HepG2 (cell line): ENCODE results near the gene MIR17HG. TPM values are rescaled to one million over a fixed set of nuclear protein-coding genes. Genes with fewer than 3 reads are reported as not detected.
A peak's percentile ranks its signal among the peaks of the same experiment; 100 is the strongest.

Experiments used
- AGO2 ChIP-seq: fragments of 200-400 bp; formaldehyde crosslinking; optimal IDR thresholded peaks from 2 replicates; pipeline ENCODE3; 2017; ENCODE audit warnings: mild to moderate bottlenecking, low read depth, low read length, moderate library complexity
- GABPA ChIP-seq, 2 experiments: IDR thresholded peaks; 2 replicates each; pipeline ENCODE4 v1.6.1; 2011 to 2016; ENCODE audit warnings: low read depth in 2 of 2, low read length in 1 of 2, missing biosample characterization in 1 of 2, missing genetic modification characterization in 1 of 2
- MYPOP ChIP-seq: sonication (generic); formaldehyde crosslinking; IDR thresholded peaks from 2 replicates; pipeline ENCODE4 v1.8.1; 2023; ENCODE audit warnings: mild to moderate bottlenecking, moderate library complexity, missing genetic modification reagents
- NFRKB ChIP-seq: fragments of 450-650 bp; IDR thresholded peaks from 2 replicates; pipeline ENCODE4 v1.6.1; 2017
- NR2C2 ChIP-seq: sonication (generic); formaldehyde crosslinking; IDR thresholded peaks from 2 replicates; pipeline ENCODE4 v1.4.0; 2020; ENCODE audit warnings: missing genetic modification reagents, mild to moderate bottlenecking, moderate library complexity, borderline replicate concordance
- SOX13 ChIP-seq, 3 experiments: fragments of 450-650 bp in 1 of 3; sonication (generic) in 1 of 3; formaldehyde crosslinking in 1 of 3; IDR thresholded peaks in 2 of 3; conservative IDR thresholded peaks in 1 of 3; 2 replicates each; pipeline versions ENCODE4 v1.5.0 to v1.6.1; 2016 to 2020; ENCODE audit warnings: antibody characterized with exemption in 1 of 3, mild to moderate bottlenecking in 1 of 3, missing compliant biosample characterization in 1 of 3, missing genetic modification reagents in 1 of 3, moderate library complexity in 1 of 3
- SYNCRIP ChIP-seq: fragments of 200-400 bp; formaldehyde crosslinking; IDR thresholded peaks from 2 replicates; pipeline ENCODE4 v1.6.1; 2018; ENCODE audit warnings: mild to moderate bottlenecking, low read depth, low read length; ENCODE audit not compliant: insufficient read depth
- THAP11 ChIP-seq: IDR thresholded peaks from 2 replicates; pipeline ENCODE4 v1.6.1; 2016; ENCODE audit warnings: missing biosample characterization, missing genetic modification reagents
- ZBTB38 ChIP-seq: sonication (generic); formaldehyde crosslinking; IDR thresholded peaks from 2 replicates; pipeline ENCODE4 v1.5.1; 2020; ENCODE audit warnings: mild to moderate bottlenecking, missing genetic modification reagents
- ZNF101 ChIP-seq: sonication (generic); formaldehyde crosslinking; IDR thresholded peaks from 2 replicates; pipeline ENCODE4 v1.4.0; 2020; ENCODE audit warnings: mild to moderate bottlenecking, low read depth, missing genetic modification reagents, borderline replicate concordance
- ZNF160 ChIP-seq: sonication (generic); formaldehyde crosslinking; IDR thresholded peaks from 2 replicates; pipeline ENCODE4 v1.8.0; 2022; ENCODE audit warnings: mild to moderate bottlenecking, inconsistent platforms, missing genetic modification reagents
- ZNF3 ChIP-seq: IDR thresholded peaks from 2 replicates; pipeline ENCODE4 v1.7.0; 2017; ENCODE audit warnings: inconsistent platforms
- ZNF33A ChIP-seq: sonication (generic); formaldehyde crosslinking; IDR thresholded peaks from 2 replicates; pipeline ENCODE4 v1.5.1; 2020; ENCODE audit warnings: missing genetic modification reagents, mild to moderate bottlenecking, moderate library complexity, borderline replicate concordance
- ZNF484 ChIP-seq: sonication (generic); formaldehyde crosslinking; IDR thresholded peaks from 2 replicates; pipeline ENCODE4 v1.5.1; 2020; ENCODE audit warnings: mild to moderate bottlenecking, low read depth, missing genetic modification reagents, borderline replicate concordance
- ZNF543 ChIP-seq: sonication (generic); formaldehyde crosslinking; IDR thresholded peaks from 2 replicates; pipeline ENCODE4 v1.4.0; 2020; ENCODE audit warnings: mild to moderate bottlenecking, missing genetic modification reagents
- ZNF691 ChIP-seq: sonication (generic); formaldehyde crosslinking; IDR thresholded peaks from 2 replicates; pipeline ENCODE4 v1.4.0; 2020; ENCODE audit warnings: missing genetic modification reagents, low read depth, mild to moderate bottlenecking, borderline replicate concordance
- ZNF713 ChIP-seq: sonication (generic); formaldehyde crosslinking; IDR thresholded peaks from 2 replicates; pipeline ENCODE4 v1.4.0; 2020; ENCODE audit warnings: mild to moderate bottlenecking, missing genetic modification reagents
- ZNF773 ChIP-seq: sonication (generic); formaldehyde crosslinking; IDR thresholded peaks from 2 replicates; pipeline ENCODE4 v1.4.0; 2020; ENCODE audit warnings: missing genetic modification reagents, borderline replicate concordance
- ZNF891 ChIP-seq: sonication (generic); formaldehyde crosslinking; IDR thresholded peaks from 2 replicates; pipeline ENCODE4 v1.5.0; 2020; ENCODE audit warnings: mild to moderate bottlenecking, missing genetic modification reagents
- polyA plus RNA-seq, 8 experiments: library from polyadenylated mRNA; depleted of rRNA in 3 of 8; stranded (reverse) in 7 of 8; unstranded in 1 of 8; fragments of >200 nt; fragmentation: Illumina TruSeq in 4 of 8; extraction: Trizol in 4 of 8; gene quantifications; 2 replicates each; pipeline versions ENCODE4 v1.2.1 to v1.2.3, GENCODE V29; 2011 to 2016; ENCODE audit warnings: low read depth in 4 of 8, missing spikeins in 1 of 8, mixed read lengths in 1 of 8; ENCODE audit not compliant: insufficient read depth in 1 of 8
- total RNA-seq, 5 experiments: library from RNA; depleted of rRNA; stranded (reverse); fragments of >200 nt; fragmentation: Illumina TruSeq; extraction: Trizol; gene quantifications; 2 replicates each; pipeline ENCODE4 v1.2.3, GENCODE V29; 2016; ENCODE audit warnings: low read depth in 1 of 5
- TF ChIP-seq, protein P1 (sequence below): IDR thresholded peaks from 2 replicates; pipeline ENCODE4 v1.6.1; 2016; ENCODE audit warnings: low read depth, missing genetic modification reagents, missing compliant biosample characterization
- TF ChIP-seq, protein P2 (sequence below): sonication (generic); formaldehyde crosslinking; IDR thresholded peaks from 2 replicates; pipeline ENCODE4 v1.4.0; 2020; ENCODE audit warnings: mild to moderate bottlenecking, missing genetic modification reagents

Gene MIR17HG
- total and polyA plus RNA-seq, 2 of the 13 experiments (the other 11 are each of a cell fraction or from before 2014, with no cell fraction given): 2.5 to 12.3 TPM

DNA sequence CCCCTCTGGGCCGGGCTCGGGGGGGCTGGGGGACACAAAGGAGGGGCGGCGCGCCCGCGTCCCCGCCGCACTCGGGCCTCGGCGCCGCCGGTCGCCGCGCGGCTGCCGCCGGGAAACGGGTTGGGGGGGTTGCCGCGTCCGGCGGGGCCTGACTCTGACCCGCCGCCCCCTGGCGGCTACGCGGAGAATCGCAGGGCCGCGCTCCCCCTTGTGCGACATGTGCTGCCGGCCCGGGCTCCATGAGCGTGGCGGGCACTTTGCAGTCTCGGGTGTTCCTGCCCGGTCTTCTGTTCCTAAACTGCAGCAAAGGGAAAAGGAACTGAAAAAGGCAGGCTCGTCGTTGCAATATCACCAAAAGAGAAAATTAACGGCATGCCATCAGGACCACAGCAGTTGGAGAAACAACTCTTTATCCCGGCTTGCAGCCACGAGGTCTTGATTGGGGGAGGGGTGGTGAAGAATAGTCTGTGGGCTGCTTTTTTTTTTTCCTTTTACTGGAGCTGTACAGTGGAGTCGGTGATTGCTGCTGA lies 1.5 kb downstream of the MIR17HG start (continued):
- TF ChIP-seq GABPA (IDR thresholded peaks at IDR 0.05; ENCODE audit: low read depth, low read length): no peak
- no peak for TF ChIP-seq GABPA (CRISPR knock-in tag; IDR thresholded peaks at IDR 0.05; ENCODE audit: low read depth)
- no peak for TF ChIP-seq ZNF3
- no peak for TF ChIP-seq SYNCRIP
- no peak for TF ChIP-seq ZNF160
- no peak for TF ChIP-seq AGO2
- no peak for TF ChIP-seq NR2C2
- TF ChIP-seq SOX13 (IDR thresholded peaks at IDR 0.05): no peak
- TF ChIP-seq SOX13 (CRISPR knock-in tag; conservative IDR thresholded peaks at IDR 0.05 in 1 of 2, IDR thresholded peaks at IDR 0.05 in 1 of 2): peak in 1 of 2 experiments; percentile 43; a peak in 1 of 4 replicates
- no peak; the same call in 1 of the 2 replicates for TF ChIP-seq ZNF691 (CRISPR knock-in tag)
- peak; percentile 59; the same call in 1 of the 2 replicates for TF ChIP-seq ZNF891 (CRISPR knock-in tag)
- 0 out of 2 replicates have a peak, but pooled peaks have one; percentile 38 for TF ChIP-seq MYPOP
- no peak for TF ChIP-seq ZNF101 (CRISPR knock-in tag)
- no peak for TF ChIP-seq ZNF33A (CRISPR knock-in tag)
- no peak for TF ChIP-seq ZNF773
- TF ChIP-seq ZNF484: no peak
- TF ChIP-seq ZNF713: no peak
- no peak; the same call in 1 of the 2 replicates for TF ChIP-seq ZNF543 (CRISPR knock-in tag)
- TF ChIP-seq, protein P1, sequence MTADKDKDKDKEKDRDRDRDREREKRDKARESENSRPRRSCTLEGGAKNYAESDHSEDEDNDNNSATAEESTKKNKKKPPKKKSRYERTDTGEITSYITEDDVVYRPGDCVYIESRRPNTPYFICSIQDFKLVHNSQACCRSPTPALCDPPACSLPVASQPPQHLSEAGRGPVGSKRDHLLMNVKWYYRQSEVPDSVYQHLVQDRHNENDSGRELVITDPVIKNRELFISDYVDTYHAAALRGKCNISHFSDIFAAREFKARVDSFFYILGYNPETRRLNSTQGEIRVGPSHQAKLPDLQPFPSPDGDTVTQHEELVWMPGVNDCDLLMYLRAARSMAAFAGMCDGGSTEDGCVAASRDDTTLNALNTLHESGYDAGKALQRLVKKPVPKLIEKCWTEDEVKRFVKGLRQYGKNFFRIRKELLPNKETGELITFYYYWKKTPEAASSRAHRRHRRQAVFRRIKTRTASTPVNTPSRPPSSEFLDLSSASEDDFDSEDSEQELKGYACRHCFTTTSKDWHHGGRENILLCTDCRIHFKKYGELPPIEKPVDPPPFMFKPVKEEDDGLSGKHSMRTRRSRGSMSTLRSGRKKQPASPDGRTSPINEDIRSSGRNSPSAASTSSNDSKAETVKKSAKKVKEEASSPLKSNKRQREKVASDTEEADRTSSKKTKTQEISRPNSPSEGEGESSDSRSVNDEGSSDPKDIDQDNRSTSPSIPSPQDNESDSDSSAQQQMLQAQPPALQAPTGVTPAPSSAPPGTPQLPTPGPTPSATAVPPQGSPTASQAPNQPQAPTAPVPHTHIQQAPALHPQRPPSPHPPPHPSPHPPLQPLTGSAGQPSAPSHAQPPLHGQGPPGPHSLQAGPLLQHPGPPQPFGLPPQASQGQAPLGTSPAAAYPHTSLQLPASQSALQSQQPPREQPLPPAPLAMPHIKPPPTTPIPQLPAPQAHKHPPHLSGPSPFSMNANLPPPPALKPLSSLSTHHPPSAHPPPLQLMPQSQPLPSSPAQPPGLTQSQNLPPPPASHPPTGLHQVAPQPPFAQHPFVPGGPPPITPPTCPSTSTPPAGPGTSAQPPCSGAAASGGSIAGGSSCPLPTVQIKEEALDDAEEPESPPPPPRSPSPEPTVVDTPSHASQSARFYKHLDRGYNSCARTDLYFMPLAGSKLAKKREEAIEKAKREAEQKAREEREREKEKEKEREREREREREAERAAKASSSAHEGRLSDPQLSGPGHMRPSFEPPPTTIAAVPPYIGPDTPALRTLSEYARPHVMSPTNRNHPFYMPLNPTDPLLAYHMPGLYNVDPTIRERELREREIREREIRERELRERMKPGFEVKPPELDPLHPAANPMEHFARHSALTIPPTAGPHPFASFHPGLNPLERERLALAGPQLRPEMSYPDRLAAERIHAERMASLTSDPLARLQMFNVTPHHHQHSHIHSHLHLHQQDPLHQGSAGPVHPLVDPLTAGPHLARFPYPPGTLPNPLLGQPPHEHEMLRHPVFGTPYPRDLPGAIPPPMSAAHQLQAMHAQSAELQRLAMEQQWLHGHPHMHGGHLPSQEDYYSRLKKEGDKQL (CRISPR knock-in tag): no peak
- TF ChIP-seq ZBTB38: 0 out of 2 replicates have a peak, but pooled peaks have one; percentile 24
- TF ChIP-seq NFRKB: no peak
- peak; percentile 30; the same call in 1 of the 2 replicates for TF ChIP-seq THAP11 (CRISPR knock-in tag)
- TF ChIP-seq, protein P2, sequence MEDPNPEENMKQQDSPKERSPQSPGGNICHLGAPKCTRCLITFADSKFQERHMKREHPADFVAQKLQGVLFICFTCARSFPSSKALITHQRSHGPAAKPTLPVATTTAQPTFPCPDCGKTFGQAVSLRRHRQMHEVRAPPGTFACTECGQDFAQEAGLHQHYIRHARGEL (CRISPR knock-in tag): no peak
